HuH-7 (cell line): ENCODE measurements around the gene PPM1H.

Experiments used
- DNase-seq: peaks from one replicate; pipeline ENCODE4 v3.0.0; 2011; ENCODE audit warnings: low spot score

PPM1H gene

DNA sequence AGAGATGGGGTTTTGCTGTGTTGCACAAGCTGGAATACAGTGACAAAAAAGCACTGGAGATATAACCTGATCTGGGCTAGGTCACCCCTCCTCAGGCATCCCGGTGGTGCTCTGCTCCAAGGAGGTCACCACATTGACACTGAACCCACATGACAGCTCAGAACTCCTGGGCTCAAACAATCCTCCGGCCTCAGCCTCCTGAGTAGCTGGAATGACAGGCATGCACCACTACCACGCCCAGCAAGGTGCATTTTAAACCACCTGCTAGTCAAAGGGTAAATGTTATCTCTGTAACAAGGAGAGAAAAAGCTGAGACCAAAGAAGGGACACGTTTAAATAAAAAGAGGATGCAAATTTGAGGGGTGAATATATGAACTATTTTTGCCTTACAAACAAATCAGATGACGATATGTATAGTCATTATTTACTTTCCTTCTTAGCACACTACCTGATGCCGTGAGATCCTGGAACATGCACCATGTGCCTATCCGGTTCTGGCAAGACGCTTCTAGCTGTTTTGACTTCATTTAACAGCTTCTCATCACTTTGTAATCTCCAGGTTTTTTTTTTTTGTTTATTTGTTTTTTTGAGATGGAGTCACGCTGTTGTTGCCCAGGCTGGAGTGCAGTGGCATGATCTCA, 135.1 kb downstream of the PPM1H start:
- no peak for DNase-seq

DNA sequence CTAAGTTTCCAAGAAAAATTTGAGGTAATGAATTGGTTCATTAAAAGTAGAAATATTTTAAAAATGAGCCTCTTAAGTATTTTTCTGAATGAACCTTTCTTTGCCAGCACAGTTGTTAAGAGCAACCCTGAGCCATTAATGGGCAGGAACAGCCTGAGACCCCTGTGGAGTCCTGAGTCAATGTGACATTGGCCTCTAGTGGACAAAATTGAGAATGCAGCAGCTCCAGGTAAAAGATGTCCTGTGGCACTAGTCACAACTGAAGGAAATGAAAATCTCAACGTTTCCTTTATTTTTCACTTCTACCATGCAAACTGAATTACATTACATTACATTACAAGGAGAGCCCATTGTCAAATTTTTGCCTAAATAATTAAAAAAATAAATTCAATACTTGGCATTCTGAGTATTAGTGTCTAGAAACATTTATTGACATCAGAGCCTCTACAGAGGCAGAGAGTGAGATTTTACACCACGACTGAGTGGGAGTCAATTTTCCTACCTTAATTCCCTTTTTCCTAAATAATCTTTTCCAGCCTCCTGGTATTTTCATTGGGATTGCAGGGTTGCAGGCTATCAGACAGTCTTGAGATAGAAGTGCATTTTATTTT, 135.7 kb downstream of the PPM1H start:
- DNase-seq = peak; percentile 85

GRCh38 chr12:62794218-62794583, 140.7 kb downstream of the PPM1H start:
- DNase-seq = no peak

DNA sequence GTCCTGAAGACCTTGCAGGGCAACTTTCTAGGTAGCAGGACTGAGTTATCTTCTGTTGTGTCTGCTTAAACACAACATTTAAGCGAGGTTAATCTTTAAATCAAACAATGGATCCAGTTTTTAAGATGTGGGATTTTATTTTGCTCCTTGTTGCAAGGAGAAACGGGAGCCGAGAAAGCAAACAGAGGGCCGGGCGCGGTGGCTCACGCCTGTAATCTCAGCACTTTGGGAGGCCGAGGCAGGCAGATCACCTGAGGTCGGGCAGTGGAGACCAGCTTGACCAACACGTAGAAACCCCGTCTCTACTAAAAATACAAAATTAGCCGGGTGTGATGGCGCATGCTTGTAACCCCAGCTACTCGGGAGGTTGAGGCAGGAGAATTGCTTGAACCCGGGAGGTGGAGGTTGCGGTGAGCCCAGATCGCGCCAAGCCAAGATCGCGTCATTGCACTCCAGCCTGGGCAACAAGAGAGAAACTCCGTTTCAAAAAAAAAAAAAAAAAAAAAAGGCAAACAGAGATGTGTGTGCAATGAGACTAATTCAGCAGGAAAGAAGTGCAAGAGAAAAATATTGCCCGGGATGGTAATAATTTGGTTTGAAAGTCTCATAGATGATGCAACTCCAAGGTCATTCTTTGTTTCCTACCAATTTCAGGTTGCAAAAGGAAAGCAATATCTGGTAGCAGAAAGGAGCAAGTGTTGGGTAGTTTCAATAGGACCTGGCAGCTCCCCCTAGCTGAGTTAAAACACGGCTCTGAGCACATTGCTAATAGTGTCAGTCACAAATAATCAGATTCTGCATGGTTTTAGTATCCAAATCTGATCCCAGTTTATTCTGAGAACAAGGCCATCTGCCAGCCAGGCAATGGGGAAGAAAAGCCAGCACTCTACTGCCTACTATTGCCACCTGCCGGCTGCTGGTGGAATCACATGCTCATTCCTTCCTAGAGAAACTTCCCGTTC, 141.4 kb downstream of the PPM1H start:
- DNase-seq = peak; percentile 71

GRCh38 chr12:62792236-62792870, 142.6 kb downstream of the PPM1H start:
- DNase-seq = no peak

GRCh38 chr12:62789851-62790250, 145.1 kb downstream of the PPM1H start:
- DNase-seq = no peak

DNA sequence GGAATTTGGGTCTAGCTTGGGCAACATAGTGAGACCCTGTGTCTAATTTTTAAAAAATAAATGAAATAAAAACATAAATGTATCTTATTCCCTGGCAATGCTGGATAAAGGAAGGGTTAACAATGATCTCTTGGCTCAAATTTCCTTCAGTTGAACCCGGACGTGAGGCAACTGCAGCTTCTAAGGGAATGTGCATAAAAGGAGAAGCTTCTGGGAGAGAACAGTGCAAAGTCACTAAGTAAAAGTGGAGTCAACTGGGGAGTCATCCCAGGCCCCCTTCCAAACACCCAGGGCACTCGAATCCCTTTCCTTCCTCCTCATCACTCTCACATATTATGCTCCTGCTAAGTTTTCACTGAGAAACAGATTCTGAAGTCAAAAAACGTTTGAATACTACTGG, 147.3 kb downstream of the PPM1H start:
- DNase-seq = no peak

DNA sequence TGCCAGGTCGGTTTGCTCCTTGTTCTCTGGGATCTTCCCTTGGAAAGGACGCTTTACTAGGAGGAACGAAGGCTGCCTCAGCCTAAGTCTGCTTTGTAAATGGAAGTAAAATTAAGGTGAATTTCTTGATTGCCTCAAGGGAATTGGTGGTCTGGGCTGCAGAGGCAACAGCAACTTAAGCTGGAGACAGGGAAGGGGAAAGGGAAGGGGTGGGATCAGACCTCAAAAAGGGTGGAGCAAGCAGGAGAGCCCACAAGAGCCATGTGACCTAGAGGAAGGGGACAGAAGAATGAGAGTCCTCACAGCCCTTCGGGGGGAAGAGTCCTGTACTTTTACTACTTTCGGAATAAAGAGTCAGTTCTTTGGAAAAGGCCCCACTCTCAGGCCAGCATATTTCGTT, 147.9 kb downstream of the PPM1H start:
- no peak for DNase-seq

GRCh38 chr12:62785941-62786559, 148.9 kb downstream of the PPM1H start:
- DNase-seq = no peak

- no peak for DNase-seq
Measured at GRCh38 chr12:62784576-62784975, 150.4 kb downstream of the PPM1H start.

DNA sequence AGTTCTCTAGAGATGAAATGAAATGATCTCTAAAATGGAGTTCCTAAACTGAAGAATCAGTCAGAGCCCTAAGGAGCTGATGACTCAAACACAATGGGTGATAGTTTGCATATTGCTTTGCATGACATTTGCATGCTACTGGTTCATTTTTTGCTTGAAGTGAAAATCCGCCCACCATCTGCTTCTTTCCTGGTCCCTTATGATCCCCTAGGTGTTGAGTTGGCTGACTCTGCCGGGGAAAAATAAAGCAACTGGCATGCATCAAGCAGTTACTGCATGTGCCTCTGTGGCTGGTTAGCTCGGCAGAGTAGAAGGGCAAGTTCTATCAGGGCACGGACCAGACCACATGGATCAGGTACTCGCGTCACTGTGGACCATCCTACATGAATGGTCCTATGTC, 151.1 kb downstream of the PPM1H start:
- DNase-seq = no peak

DNA sequence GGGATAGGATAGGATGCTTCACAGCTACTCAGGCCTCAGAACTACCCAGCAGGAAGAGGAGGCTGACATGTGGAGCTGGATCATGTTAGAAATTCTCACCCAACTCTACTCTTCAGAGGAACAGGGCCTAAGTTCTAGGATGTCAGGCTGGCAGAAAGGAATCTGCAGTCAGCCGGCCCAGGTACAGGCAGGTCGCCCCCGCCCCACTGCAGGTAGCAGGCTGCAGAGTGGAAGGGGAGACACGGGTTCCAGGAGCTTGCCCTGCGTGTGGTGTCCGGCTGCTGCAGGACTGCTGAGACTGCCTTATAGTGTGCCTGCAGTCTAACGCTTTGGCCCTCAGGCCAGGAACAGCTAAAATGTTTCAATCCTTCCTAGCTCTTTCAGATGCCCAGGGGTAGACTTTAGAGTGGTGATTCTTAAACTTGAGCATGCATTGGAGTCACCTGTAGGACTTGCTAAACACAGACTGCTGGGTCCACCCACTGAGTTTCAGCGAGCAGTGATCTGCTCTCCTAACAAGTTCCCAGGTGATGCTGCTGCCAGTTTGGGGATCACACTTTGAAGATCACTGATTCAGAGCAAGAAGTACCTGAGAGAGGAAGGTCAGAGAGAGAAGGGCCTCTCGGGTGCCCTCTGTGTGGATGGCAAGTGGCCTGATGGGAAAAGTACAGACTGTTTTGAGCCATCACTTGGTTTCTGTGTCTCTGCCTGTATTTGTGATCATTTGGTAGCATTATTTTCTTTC, 153.6 kb downstream of the PPM1H start:
- DNase-seq = no peak

GRCh38 chr12:62779488-62779887, 155.5 kb downstream of the PPM1H start:
- DNase-seq = no peak

- no peak for DNase-seq
Measured at GRCh38 chr12:62778187-62778586, 156.8 kb downstream of the PPM1H start.

- no peak for DNase-seq
Measured at GRCh38 chr12:62776997-62777396, 158.0 kb downstream of the PPM1H start.

DNA sequence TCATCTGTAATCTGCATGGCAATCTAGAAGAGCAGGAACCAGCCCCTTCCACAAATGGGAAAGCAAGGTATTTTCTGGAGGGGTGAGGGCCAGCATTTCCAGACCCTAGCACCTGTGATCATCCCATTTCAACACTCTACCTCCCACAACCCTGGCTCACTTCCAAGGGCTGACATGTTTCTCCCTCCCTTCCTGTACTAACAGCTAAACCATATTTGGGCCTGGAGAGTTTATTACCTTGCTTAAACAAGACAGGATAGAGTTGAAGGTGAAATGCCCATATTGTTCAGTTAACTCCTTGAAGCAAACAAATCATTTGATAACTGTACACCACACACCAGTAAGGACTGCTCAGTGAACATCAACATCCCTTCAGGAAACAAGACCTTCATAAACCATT, 158.4 kb downstream of the PPM1H start:
- no peak for DNase-seq

DNA sequence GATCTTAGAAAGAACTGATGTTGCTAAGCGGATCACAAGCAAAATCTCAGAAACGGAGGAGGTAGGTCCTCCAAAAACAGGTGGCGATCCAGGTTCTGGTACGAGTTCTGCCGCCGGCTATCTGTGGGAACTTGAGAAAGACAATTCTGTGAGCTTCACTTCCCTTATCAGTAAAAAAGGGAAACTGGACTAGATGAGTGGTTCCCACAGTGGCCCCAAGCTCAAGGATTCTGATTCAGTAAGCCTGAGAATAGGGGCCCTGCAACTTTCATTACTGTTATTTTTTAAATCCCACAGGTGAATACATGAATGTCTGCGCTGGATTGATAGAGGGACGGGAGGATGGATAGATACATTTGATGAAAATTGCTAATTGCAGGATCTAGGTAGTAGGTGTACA, 160.2 kb downstream of the PPM1H start:
- no peak for DNase-seq

DNA sequence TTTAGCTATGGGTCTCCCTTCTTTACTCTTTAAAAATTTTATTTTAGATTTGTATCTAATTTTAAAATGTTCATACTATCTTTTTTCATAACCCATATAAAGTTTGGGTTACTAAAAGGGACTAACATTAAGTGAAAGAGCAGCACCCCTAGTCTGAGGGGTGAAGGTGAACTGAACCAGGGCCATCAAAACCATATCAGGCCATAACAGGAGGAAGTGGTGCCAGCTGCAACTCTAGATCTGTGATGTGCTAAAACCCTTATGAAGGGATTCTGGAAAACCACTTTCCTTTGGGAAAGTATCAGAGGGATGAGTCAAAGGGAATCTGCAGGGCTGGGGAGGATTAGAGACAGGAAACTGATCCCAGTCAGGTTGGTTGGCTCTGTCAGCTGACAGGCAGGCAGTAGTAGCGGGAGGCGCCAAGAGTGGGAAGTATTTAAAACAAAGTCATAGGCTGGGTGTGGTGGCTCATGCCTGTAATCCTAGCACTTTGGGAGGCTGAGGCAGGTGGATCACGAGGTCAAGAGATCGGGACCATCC, 162.5 kb downstream of the PPM1H start:
- no peak for DNase-seq

GRCh38 chr12:62771828-62772227, 163.1 kb downstream of the PPM1H start:
- DNase-seq = no peak

DNA sequence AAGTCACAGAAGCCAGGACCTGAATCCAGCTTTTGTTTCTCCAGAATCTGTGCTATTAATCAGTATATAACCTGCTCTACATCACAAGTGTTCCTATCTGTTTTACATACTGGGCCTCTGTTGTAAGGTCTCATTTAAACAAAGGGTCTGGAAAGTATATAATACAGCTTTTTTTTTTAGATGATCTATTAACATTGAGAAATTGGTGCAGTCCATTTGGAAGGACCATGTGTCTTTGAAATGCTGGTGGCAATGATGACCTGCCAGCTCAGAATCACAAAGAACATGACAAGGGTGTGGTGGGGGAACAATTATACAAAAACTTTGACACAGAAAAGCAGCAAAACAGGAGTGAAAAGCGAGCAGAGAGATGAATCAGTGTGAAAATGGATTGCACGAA, 164.6 kb downstream of the PPM1H start:
- no peak for DNase-seq

GRCh38 chr12:62769076-62769619, 165.8 kb downstream of the PPM1H start:
- DNase-seq = no peak
